ENCODE data around the gene LDB2.

Gene LDB2

GRCh38 chr4:16750882-16751642 lies 147.4 kb downstream of the LDB2 start:
- no peak for DNase-seq (ENCODE audit: low read depth)
- no peak overlapping the region for H3K4me3 ChIP-seq (ENCODE audit: low read length)
- TF ChIP-seq CTCF (conservative IDR thresholded peaks at IDR 0.05; ENCODE audit: low read depth, low read length) = no peak

- no peak for DNase-seq (ENCODE audit: low read depth)
- TF ChIP-seq CTCF (conservative IDR thresholded peaks at IDR 0.05; ENCODE audit: low read depth, low read length) = no peak
- H3K4me3 ChIP-seq (ENCODE audit: low read length) = no peak overlapping the region
Measured at GRCh38 chr4:16750216-16750615, 148.2 kb downstream of the LDB2 start.

GRCh38 chr4:16745887-16746286 lies 152.6 kb downstream of the LDB2 start:
- DNase-seq (ENCODE audit: low read depth) = no peak
- H3K4me3 ChIP-seq (ENCODE audit: low read length) = no peak overlapping the region
- no peak for TF ChIP-seq CTCF (conservative IDR thresholded peaks at IDR 0.05; ENCODE audit: low read depth, low read length)

GRCh38 chr4:16745009-16745635 lies 153.3 kb downstream of the LDB2 start:
- no peak for TF ChIP-seq CTCF (conservative IDR thresholded peaks at IDR 0.05; ENCODE audit: low read depth, low read length)
- no peak overlapping the region for H3K4me3 ChIP-seq (ENCODE audit: low read length)
- DNase-seq (ENCODE audit: low read depth) = peak; percentile 64

GRCh38 chr4:16741287-16741686 lies 157.2 kb downstream of the LDB2 start:
- H3K4me3 ChIP-seq (ENCODE audit: low read length) = no peak overlapping the region
- TF ChIP-seq CTCF (conservative IDR thresholded peaks at IDR 0.05; ENCODE audit: low read depth, low read length) = no peak
- no peak for DNase-seq (ENCODE audit: low read depth)

GRCh38 chr4:16739997-16740624 lies 158.3 kb downstream of the LDB2 start:
- DNase-seq (ENCODE audit: low read depth) = no peak
- no peak overlapping the region for H3K4me3 ChIP-seq (ENCODE audit: low read length)
- no peak for TF ChIP-seq CTCF (conservative IDR thresholded peaks at IDR 0.05; ENCODE audit: low read depth, low read length)
